GM18867 (cell line): Measurements from ENCODE around the gene CYP2A6.
"Not testable (repeated sequence)": the region's sequence is repeated elsewhere in the genome, so short reads cannot be mapped to it uniquely, and the experiment has no call there.

ENCODE experiments used
- ATAC-seq: cut with Tn5 transposase; IDR thresholded peaks from one replicate; pipeline ENCODE4 v1.9.1; 2021; ENCODE audit warnings: mild to moderate bottlenecking, moderate library complexity; ENCODE audit not compliant: unreplicated experiment

CYP2A6 gene

GRCh38 chr19:40846722-40847121 lies 3.5 kb downstream of the CYP2A6 start:
- ATAC-seq: not testable (repeated sequence)

GRCh38 chr19:40843653-40844052 lies 6.6 kb downstream of the CYP2A6 start:
- ATAC-seq: not testable (repeated sequence)

- ATAC-seq: not testable (repeated sequence)
Measured at GRCh38 chr19:40842997-40843652, 7.1 kb downstream of the CYP2A6 start.

- ATAC-seq: not testable (repeated sequence)
Measured at GRCh38 chr19:40842012-40842411, 8.2 kb downstream of the CYP2A6 start.

GRCh38 chr19:40838477-40838876 lies 11.8 kb downstream of the CYP2A6 start:
- ATAC-seq: not testable (repeated sequence)

DNA sequence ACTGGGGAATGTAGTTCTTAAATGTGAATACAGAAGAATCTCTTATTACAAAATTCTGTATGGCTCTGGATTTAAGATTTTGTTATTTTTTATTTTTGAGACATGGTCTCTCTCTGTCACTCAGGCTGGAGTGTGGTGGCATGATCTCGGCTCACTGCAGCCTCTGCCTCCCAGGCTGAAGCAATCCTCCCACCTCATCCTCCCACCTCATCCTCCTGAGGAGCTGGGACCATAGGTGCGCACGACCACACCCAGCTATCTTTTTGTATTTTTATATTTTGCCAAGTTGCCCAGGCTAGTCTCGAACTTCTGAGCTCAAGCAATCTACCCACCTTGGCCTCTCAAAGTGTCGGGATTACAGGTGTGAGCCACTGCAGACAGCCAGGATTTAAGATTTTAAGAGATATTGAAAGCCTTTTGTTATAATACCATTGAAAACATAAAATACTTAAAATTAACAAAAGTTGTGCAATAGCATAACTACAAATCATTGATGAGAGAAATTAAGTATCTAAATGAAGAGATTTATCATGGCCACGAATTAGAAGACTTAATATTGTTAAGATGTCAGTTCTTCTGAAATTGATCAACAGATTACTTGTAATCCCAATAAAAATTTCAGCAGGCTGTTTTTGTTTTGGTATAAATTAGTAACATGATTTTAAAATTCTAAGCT lies 13.4 kb downstream of the CYP2A6 start:
- no peak for ATAC-seq

- not testable (repeated sequence) for ATAC-seq
Measured at GRCh38 chr19:40833728-40834533, 16.3 kb downstream of the CYP2A6 start.

DNA sequence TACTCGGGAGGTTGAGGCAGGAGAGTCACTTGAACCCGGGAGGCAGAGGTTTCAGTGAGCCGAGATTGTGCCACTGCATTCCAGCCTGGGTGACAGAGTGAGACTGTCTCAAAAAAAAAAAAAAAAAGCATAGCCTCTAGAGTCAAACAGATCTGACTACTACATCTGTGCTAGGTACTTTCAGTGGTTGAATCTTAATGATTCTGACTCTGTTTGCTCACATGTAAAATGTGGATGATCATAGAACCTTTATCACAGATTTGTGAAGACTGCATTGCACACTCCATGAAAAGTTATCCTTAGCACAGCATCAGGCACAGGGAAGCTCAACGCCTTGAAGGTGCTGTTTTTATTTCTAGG lies 17.8 kb downstream of the CYP2A6 start:
- ATAC-seq: not testable (repeated sequence)

DNA sequence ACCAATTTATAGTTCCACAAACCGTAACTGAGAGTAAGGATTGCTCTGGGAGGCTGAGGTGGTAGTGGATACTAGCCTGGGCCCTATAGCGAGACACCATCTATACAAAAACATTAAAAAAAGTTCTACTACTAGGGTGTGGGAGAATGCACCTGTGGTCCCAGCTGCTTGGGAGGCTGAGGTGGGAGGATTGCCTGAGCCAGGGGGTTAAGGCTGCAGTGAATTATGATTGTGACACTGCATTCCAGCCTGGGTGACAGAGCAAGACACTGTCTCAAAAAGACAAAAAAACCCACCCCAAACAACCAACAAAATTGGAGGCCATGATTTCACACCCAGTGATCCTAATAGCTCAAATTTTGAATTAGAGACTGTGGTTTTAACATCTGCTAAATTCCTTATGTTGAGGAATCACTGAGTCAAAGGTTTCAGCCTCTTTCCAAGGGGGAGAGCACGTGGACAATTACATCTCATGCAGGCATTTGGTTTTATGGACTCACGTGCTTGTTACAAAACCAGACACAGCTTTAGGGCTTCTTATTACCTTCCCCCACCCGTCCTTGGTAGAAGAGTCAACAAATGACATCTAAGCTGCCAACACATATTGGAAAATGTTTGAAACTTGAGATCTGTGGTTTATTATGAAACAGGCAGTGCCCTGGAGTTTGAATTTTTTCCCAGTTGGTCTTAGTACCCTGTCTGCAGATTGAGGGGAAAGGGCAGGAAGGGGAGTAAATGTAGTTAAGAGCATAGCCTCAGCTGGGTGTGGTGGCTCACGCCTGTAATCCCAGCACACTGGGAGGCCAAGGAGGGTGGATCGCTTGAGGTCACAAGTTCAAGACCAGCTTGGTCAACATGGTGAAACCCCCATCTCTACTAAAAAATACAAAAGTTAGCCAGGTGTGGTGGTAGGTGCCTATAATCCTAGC lies 18.5 kb downstream of the CYP2A6 start:
- no peak for ATAC-seq

DNA sequence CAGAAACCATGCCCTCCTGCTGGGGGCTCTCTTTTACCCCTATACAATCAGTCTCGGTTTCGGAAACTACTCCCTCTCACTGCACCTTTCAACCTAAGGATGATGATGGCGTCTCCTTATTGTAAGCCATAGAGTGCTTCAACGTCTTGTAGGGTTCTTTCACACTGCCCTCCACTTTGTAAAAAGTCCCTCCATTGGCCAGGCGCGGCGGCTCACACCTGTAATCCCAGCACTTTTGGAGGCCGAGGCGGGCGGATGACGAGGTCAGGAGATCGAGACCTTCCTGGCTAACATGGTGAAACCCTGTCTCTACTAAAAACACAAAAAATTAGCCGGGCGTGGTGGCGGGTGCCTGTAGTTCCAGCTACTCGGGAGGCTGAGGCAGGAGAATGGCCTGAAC lies 19.5 kb downstream of the CYP2A6 start:
- not testable (repeated sequence) for ATAC-seq

GRCh38 chr19:40829205-40829604 lies 21.0 kb downstream of the CYP2A6 start:
- no peak for ATAC-seq

- no peak for ATAC-seq
Measured at GRCh38 chr19:40827386-40828247, 22.6 kb downstream of the CYP2A6 start.

GRCh38 chr19:40826699-40827385 lies 23.4 kb downstream of the CYP2A6 start:
- not testable (repeated sequence) for ATAC-seq

- not testable (repeated sequence) for ATAC-seq
Measured at GRCh38 chr19:40826312-40826698, 23.9 kb downstream of the CYP2A6 start.

DNA sequence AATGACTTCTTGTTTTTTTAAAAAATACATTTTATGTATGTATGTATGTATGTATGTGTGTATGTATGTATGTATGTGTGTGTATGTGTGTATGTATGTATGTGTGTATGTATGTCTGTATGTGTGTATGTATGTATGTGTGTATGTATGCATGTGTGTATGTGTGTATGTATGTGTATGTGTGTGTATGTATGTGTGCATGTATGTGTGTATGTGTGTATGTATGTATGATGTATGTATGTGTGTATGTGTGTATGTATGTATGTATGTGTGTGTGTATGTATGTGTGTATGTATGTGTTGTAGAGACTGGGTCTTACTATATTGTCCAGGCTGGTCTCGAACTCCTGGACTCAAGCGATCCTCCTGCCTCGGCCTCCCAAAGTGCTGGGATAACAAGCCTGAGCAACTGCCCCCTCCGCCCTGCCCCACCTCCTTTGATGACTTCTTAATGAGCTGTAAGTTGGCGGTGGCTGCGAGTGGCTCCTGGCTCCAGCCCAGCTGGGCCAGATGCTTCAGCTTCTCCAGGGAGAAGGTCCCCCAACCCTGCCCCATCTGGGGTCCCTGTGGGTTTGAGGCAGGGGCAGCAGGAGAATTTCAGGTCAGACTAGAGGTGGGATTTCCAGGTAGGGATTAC lies 24.7 kb downstream of the CYP2A6 start:
- not testable (repeated sequence) for ATAC-seq

- not testable (repeated sequence) for ATAC-seq
Measured at GRCh38 chr19:40824916-40825315, 25.3 kb downstream of the CYP2A6 start.

DNA sequence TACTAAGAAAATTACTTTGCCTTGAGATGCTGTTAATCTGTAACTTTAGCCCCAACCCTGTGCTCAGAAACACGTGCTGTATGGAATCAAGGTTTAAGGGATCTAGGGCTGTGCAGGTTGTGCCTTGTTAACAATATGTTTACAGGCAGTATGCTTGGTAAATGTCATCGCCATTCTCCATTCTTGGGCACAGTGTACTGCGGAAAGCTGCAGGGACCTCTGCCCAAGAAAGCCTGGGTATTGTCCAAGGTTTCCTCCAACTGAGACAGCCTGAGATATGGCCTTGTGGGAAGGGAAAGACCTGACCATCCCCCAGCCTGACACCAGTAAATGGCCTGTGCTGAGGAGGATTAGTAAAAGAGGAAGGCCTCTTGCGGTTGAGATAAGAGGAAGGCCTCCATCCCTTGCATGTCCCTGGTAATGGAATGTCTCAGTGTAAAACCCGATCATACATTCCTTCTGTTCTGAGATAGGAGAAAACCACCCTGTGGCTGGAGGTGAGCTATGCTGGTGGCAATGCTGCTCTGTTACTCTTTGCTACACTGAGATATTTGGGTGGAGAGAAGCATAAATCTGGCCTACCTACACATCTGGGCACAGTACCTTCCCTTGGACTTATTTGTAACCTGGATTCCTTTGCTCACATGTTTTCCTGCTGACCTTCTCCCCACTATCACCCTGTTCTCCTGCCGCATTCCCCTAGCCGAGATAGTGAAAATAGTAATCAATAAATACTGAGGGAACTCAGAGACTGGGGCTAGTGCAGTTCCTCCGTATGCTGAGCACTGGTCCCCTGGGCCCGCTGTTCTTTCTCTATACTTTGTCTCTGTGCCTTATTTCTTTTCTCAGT lies 27.3 kb downstream of the CYP2A6 start:
- ATAC-seq: not testable (repeated sequence)

- no peak for ATAC-seq
Measured at GRCh38 chr19:40822161-40822560, 28.1 kb downstream of the CYP2A6 start.
